Measurements from ENCODE around the gene VAC14. TPM values are rescaled to one million over a fixed set of nuclear protein-coding genes. Genes with fewer than 3 reads are reported as not detected.

VAC14 gene
- total and polyA plus RNA-seq, 9 donors: 19.5 to 28.9 (median 25.2) TPM

DNA sequence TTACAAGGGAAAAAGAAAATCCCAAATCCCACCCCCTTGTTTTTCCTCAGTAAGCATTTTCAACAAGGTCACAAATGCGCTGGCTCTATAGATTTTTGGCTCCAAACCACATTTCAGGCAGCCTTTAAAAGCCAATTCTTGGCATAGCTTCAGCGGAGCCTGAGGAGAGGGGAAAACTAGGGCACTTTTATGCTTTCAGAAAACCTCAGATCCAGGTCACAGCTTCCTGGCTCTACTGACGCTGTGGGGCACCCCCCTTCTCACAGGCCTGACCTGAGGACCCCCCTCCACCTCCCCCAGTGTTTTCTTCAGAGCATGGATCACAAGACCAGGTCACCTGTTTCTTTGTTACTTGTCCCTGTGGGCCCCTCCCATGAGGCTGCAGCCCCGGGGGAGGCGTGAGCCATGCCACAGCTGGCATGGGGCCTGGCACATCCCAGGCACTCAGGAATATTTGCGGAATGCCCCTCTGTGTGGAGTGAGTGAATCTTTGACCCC, 85.0 kb downstream of the VAC14 start:
- Histone ChIP-seq H3K27me3 (ENCODE audit: control insufficient read depth, insufficient read depth, low read length) (no peaks in the 10 kb centered on the region), H3K36me3 (ENCODE audit: control insufficient read depth, insufficient read depth, low read length) (peaks cover under 1% of the 10 kb centered on the region), H3K4me1 (ENCODE audit: control insufficient read depth, insufficient read depth, low read length) (peaks cover 75% of the 10 kb centered on the region), H3K9me3 (replicated peaks; ENCODE audit: control insufficient read depth, low read depth, low read length) (peaks cover 3% of the 10 kb centered on the region), H3K4me3 (ENCODE audit: low read length) (no peak overlapping the region), H3K27ac (ENCODE audit: low read length) (peak overlapping the region; percentile 97)
- 13% methylated on average over 1 of the region's 6 CpGs for WGBS (ENCODE audit: insufficient coverage)
- peak; percentile 94 for DNase-seq

DNA sequence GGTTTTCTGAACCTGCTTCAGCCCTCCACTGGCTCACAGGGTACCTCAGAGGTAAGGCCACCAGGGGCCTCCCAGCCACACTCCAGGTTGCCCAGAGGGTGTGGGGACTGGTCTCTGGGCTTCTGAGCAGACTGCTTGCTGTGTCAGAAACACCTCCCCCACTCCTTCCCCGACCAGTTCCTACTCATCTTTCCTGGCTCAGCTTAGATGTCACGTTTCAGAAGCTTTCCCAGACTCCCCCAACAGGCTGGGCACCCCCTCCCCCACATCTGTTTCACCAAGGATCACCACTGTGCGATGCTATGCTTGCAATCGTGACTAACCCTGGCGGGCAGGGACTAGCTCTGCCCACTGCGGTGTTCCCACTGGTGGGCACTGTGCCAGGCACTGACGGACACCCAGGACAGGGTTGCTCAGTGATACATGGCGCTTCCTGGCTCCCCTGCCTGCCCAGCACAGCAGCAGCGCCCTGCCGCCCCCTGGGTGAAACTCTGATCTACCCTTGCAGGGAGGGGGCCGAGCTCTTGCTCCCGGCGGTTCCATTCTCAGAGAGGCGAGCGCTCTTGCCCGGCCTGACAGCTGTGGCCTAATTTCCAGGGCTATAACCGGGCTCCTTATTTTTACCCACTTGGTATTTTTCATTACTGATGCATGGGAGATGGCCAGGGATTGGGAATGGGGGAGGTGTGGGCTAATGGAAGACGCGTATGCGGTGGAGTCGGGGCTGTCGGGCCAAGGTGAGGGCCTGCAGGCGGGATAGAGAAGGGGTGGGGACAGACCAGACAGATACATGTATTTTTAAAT, 85.7 kb downstream of the VAC14 start:
- Histone ChIP-seq H3K4me1 (ENCODE audit: control insufficient read depth, insufficient read depth, low read length) (peaks cover 81% of the 10 kb centered on the region), H3K4me3 (ENCODE audit: low read length) (no peak overlapping the region), H3K27me3 (ENCODE audit: control insufficient read depth, insufficient read depth, low read length) (no peaks in the 10 kb centered on the region), H3K36me3 (ENCODE audit: control insufficient read depth, insufficient read depth, low read length) (no peaks in the 10 kb centered on the region), H3K27ac (ENCODE audit: low read length) (peak overlapping the region; percentile 97), H3K9me3 (replicated peaks; ENCODE audit: control insufficient read depth, low read depth, low read length) (peaks cover 3% of the 10 kb centered on the region)
- peak; percentile 85 for DNase-seq
- WGBS (ENCODE audit: insufficient coverage): 25% methylated on average over 10 of the region's 23 CpGs

- H3K27me3 ChIP-seq (ENCODE audit: control insufficient read depth, insufficient read depth, low read length): no peaks in the 10 kb centered on the region
- H3K9me3 ChIP-seq (replicated peaks; ENCODE audit: control insufficient read depth, low read depth, low read length): peaks cover 2% of the 10 kb centered on the region
- H3K4me1 ChIP-seq (ENCODE audit: control insufficient read depth, insufficient read depth, low read length): peaks cover 88% of the 10 kb centered on the region
- H3K4me3 ChIP-seq (ENCODE audit: low read length): no peak overlapping the region
- no peak for DNase-seq
- peak overlapping the region; percentile 97 for H3K27ac ChIP-seq (ENCODE audit: low read length)
- H3K36me3 ChIP-seq (ENCODE audit: control insufficient read depth, insufficient read depth, low read length): no peaks in the 10 kb centered on the region
- 47% methylated on average over 6 of the region's 10 CpGs for WGBS (ENCODE audit: insufficient coverage)
Measured at GRCh38 chr16:70714581-70715054, 86.3 kb downstream of the VAC14 start.

DNA sequence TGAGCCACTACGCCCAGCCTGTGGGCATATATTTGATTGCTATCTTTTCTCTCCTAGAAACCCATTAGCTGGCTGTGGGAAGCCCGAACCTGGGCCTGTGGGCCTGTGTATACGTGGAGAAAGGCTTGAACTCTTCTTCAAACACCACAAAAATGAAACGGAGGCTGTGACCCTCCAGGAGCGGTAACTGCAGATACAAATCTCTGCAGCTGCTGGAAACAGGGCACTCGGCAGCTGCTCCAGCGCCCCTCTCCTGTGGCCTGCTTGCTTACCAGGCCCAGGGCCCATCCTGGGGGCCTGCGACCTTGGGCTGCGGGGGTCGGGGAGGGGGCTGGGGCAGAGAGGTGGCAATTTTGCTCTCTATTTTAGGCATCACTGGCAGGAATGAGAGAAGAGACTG, 87.1 kb downstream of the VAC14 start:
- peak; percentile 52 for DNase-seq
- H3K4me3 ChIP-seq (ENCODE audit: low read length): no peak overlapping the region
- no peaks in the 10 kb centered on the region for H3K27me3 ChIP-seq (ENCODE audit: control insufficient read depth, insufficient read depth, low read length)
- peaks cover 95% of the 10 kb centered on the region for H3K4me1 ChIP-seq (ENCODE audit: control insufficient read depth, insufficient read depth, low read length)
- H3K9me3 ChIP-seq (replicated peaks; ENCODE audit: control insufficient read depth, low read depth, low read length): no peaks in the 10 kb centered on the region
- no peaks in the 10 kb centered on the region for H3K36me3 ChIP-seq (ENCODE audit: control insufficient read depth, insufficient read depth, low read length)
- H3K27ac ChIP-seq (ENCODE audit: low read length): peak overlapping the region; percentile 97
- WGBS (ENCODE audit: insufficient coverage): no CpG with 5 or more reads among the region's 10 CpGs

- Histone ChIP-seq H3K27me3 (ENCODE audit: control insufficient read depth, insufficient read depth, low read length) (no peaks in the 10 kb centered on the region), H3K9me3 (replicated peaks; ENCODE audit: control insufficient read depth, low read depth, low read length) (no peaks in the 10 kb centered on the region), H3K36me3 (ENCODE audit: control insufficient read depth, insufficient read depth, low read length) (no peaks in the 10 kb centered on the region), H3K27ac (ENCODE audit: low read length) (peak overlapping the region; percentile 97), H3K4me1 (ENCODE audit: control insufficient read depth, insufficient read depth, low read length) (peaks cover 97% of the 10 kb centered on the region), H3K4me3 (ENCODE audit: low read length) (no peak overlapping the region)
- DNase-seq: no peak
- WGBS (ENCODE audit: insufficient coverage): 83% methylated on average over 1 of the region's 5 CpGs
Measured at GRCh38 chr16:70713342-70713741, 87.6 kb downstream of the VAC14 start.

DNA sequence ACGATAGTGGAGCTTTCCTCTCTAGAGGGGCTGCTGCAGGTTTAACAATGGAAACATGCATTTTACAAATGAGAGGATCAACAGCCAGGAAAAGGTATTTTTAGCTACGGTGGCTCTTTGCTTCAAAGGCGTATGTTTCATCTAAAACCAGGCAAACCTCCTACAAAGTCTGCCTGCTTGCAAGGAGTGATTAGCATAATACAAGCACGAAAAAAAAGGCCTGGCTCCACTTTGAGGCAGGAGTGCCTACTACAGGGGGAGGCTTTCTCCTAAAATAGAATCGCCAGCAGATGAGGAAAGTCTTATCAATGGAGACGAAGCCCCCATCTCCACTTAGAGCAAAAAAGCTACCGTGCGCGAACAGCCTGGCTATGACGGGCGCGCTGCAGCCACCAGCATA, 88.0 kb downstream of the VAC14 start:
- Histone ChIP-seq H3K9me3 (replicated peaks; ENCODE audit: control insufficient read depth, low read depth, low read length) (no peaks in the 10 kb centered on the region), H3K27me3 (ENCODE audit: control insufficient read depth, insufficient read depth, low read length) (no peaks in the 10 kb centered on the region), H3K36me3 (ENCODE audit: control insufficient read depth, insufficient read depth, low read length) (no peaks in the 10 kb centered on the region), H3K4me3 (ENCODE audit: low read length) (no peak overlapping the region), H3K4me1 (ENCODE audit: control insufficient read depth, insufficient read depth, low read length) (peaks cover 99% of the 10 kb centered on the region), H3K27ac (ENCODE audit: low read length) (no peak overlapping the region)
- WGBS (ENCODE audit: insufficient coverage): 86% methylated on average over 9 of the region's 12 CpGs
- no peak for DNase-seq

GRCh38 chr16:70712359-70712758, 88.6 kb downstream of the VAC14 start:
- no peak for DNase-seq
- H3K4me1 ChIP-seq (ENCODE audit: control insufficient read depth, insufficient read depth, low read length): peaks cover 100% of the 10 kb centered on the region
- H3K36me3 ChIP-seq (ENCODE audit: control insufficient read depth, insufficient read depth, low read length): no peaks in the 10 kb centered on the region
- no peaks in the 10 kb centered on the region for H3K27me3 ChIP-seq (ENCODE audit: control insufficient read depth, insufficient read depth, low read length)
- WGBS (ENCODE audit: insufficient coverage): 83% methylated on average over 10 of the region's 11 CpGs
- no peaks in the 10 kb centered on the region for H3K9me3 ChIP-seq (replicated peaks; ENCODE audit: control insufficient read depth, low read depth, low read length)
- no peak overlapping the region for H3K27ac ChIP-seq (ENCODE audit: low read length)
- no peak overlapping the region for H3K4me3 ChIP-seq (ENCODE audit: low read length)

GRCh38 chr16:70711211-70712031, 89.5 kb downstream of the VAC14 start:
- no peaks in the 10 kb centered on the region for H3K36me3 ChIP-seq (ENCODE audit: control insufficient read depth, insufficient read depth, low read length)
- no peaks in the 10 kb centered on the region for H3K27me3 ChIP-seq (ENCODE audit: control insufficient read depth, insufficient read depth, low read length)
- DNase-seq: no peak
- H3K27ac ChIP-seq (ENCODE audit: low read length): peak overlapping the region; percentile 20
- WGBS (ENCODE audit: insufficient coverage): 84% methylated on average over 10 of the region's 14 CpGs
- peaks cover 100% of the 10 kb centered on the region for H3K4me1 ChIP-seq (ENCODE audit: control insufficient read depth, insufficient read depth, low read length)
- H3K9me3 ChIP-seq (replicated peaks; ENCODE audit: control insufficient read depth, low read depth, low read length): no peaks in the 10 kb centered on the region
- no peak overlapping the region for H3K4me3 ChIP-seq (ENCODE audit: low read length)

DNA sequence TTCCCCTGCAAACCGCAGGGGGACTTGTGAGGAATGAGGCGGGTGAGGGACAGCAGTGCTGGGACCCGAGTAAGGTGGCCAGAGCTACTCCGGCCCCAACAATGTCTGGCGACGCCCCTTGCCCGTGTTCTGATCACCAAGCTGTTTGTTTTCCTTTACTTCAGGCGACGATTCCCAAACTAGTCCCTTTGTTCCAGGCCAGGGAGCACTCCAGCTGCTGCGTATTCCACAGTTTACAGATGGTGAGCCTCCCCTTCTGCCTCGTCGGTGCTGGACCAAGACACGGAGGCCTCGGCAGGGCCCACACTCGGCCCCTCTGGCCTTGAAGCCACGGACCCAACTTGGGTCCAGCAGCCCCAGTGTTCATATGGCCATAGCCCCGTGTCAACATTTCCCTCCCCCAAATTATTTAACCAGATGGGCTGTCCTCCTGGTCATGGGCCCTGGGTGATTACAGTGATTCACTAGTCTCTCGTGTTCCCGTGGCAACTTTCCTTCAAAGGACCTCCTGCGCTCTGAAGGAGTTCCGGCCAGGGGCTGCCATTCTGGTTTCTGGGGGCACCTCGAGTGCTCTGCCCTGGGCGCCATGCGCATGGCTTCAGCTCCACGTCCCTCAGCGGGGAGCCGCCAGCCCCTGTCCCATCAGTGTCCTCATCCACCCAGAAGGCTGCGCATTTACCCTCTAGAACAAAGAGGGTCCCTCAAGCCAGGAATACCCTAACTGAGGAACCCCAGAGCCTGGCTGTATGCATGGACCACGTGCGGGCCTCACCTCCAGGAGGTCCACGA, 90.3 kb downstream of the VAC14 start:
- Histone ChIP-seq H3K27ac (ENCODE audit: low read length) (no peak overlapping the region), H3K4me1 (ENCODE audit: control insufficient read depth, insufficient read depth, low read length) (peaks cover 100% of the 10 kb centered on the region), H3K36me3 (ENCODE audit: control insufficient read depth, insufficient read depth, low read length) (peaks cover 3% of the 10 kb centered on the region), H3K4me3 (ENCODE audit: low read length) (no peak overlapping the region), H3K27me3 (ENCODE audit: control insufficient read depth, insufficient read depth, low read length) (no peaks in the 10 kb centered on the region), H3K9me3 (replicated peaks; ENCODE audit: control insufficient read depth, low read depth, low read length) (no peaks in the 10 kb centered on the region)
- no peak for DNase-seq
- 73% methylated on average over 30 of the region's 31 CpGs for WGBS (ENCODE audit: insufficient coverage)

All from muscle of leg (tissue), 11 donors.